HEK293T (cell line): ENCODE data around the gene LILRA2.
"Not testable (repeated sequence)": the region's sequence is repeated elsewhere in the genome, so short reads cannot be mapped to it uniquely, and the experiment has no call there.

Source experiments
- CTCF ChIA-PET: fragments of 350-600 bp; formaldehyde crosslinking; extraction: SDS; loops from one replicate; lab custom pipeline; 2021; ENCODE audit warnings: antibody characterized with exemption, inconsistent platforms; lab: Yijun Ruan, JAX
- POLR2A ChIA-PET: fragments of 350-600 bp; formaldehyde crosslinking; extraction: SDS; loops from one replicate; lab custom pipeline; 2020; ENCODE audit warnings: antibody characterized with exemption, inconsistent platforms; lab: Yijun Ruan, JAX
- DNase-seq: peaks from one replicate; pipeline ENCODE4 v3.0.0; 2012; ENCODE audit warnings: mixed read lengths; ENCODE audit errors: extremely low spot score
- ARNT ChIP-seq: fragments of 450-650 bp; IDR thresholded peaks from 2 replicates; pipeline ENCODE4 v1.6.1; 2017; ENCODE audit warnings: mild to moderate bottlenecking
- BHLHE40 ChIP-seq: fragments of 450-650 bp; IDR thresholded peaks from 2 replicates; pipeline ENCODE4 v1.6.1; 2016; ENCODE audit warnings: mild to moderate bottlenecking, moderate library complexity, borderline replicate concordance
- CTBP1 ChIP-seq: fragments of 450-650 bp; IDR thresholded peaks from 2 replicates; pipeline ENCODE4 v1.6.1; 2016; ENCODE audit warnings: borderline replicate concordance
- ELF4 ChIP-seq: fragments of 450-650 bp; IDR thresholded peaks from 2 replicates; pipeline ENCODE4 v1.6.1; 2017; ENCODE audit warnings: antibody characterized with exemption
- FOXA1 ChIP-seq: fragments of 450-650 bp; IDR thresholded peaks from 2 replicates; pipeline ENCODE4 v1.6.1; 2016; ENCODE audit warnings: mild to moderate bottlenecking
- FOXK2 ChIP-seq: fragments of 450-650 bp; IDR thresholded peaks from 2 replicates; pipeline ENCODE4 v1.6.1; 2016; ENCODE audit warnings: mild to moderate bottlenecking
- FOXM1 ChIP-seq: fragments of 450-650 bp; IDR thresholded peaks from 2 replicates; pipeline ENCODE4 v1.6.1; 2017; ENCODE audit warnings: mild to moderate bottlenecking, borderline replicate concordance
- HDGF ChIP-seq: fragments of 450-650 bp; IDR thresholded peaks from 2 replicates; pipeline ENCODE4 v1.6.1; 2017; ENCODE audit warnings: antibody characterized with exemption, borderline replicate concordance
- L3MBTL2 ChIP-seq: fragments of 450-650 bp; conservative IDR thresholded peaks from 2 replicates; pipeline ENCODE4 v1.6.1; 2016; ENCODE audit warnings: mild to moderate bottlenecking
- LEF1 ChIP-seq: fragments of 450-650 bp; IDR thresholded peaks from 2 replicates; pipeline ENCODE4 v1.6.1; 2017; ENCODE audit warnings: mild to moderate bottlenecking, borderline replicate concordance
- NFRKB ChIP-seq: fragments of 450-650 bp; IDR thresholded peaks from 2 replicates; pipeline ENCODE4 v1.6.1; 2016; ENCODE audit warnings: mild to moderate bottlenecking, moderate library complexity
- SP1 ChIP-seq: fragments of 450-650 bp; IDR thresholded peaks from 2 replicates; pipeline ENCODE4 v1.6.1; 2017
- SUZ12 ChIP-seq: fragments of 450-650 bp; IDR thresholded peaks from 2 replicates; pipeline ENCODE4 v1.6.1; 2016; ENCODE audit warnings: mild to moderate bottlenecking
- TARDBP ChIP-seq: fragments of 450-650 bp; IDR thresholded peaks from 2 replicates; pipeline ENCODE4 v1.6.1; 2016
- ZNF384 ChIP-seq: fragments of 450-650 bp; IDR thresholded peaks from 2 replicates; pipeline ENCODE4 v1.6.1; 2016
- TF ChIP-seq, protein P1 (sequence below): fragments of 450-650 bp; IDR thresholded peaks from 2 replicates; pipeline ENCODE4 v1.6.1; 2016

LILRA2 gene

DNA sequence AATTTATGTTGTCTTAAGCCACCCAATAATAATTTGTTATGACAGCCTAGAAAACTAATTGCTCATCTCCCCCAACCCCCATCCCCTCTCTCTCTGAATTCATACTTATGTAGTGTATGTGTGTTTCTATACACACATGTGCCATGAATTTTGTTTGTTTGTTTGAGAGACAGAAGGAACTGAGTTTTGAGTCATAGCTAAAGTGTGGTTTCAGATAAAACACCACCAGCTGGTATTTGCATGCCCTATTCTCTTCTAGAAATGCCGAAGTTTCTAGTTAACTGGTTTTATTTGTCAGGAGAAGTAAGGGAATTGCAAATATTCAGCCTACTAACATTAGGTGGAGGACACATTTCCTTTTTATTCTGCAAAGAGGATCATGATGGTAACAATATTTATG lies 17.4 kb upstream of the LILRA2 start:
- no peak for TF ChIP-seq BHLHE40
- TF ChIP-seq ZNF384 = no peak
- TF ChIP-seq SP1 = no peak
- no peak for TF ChIP-seq FOXA1
- TF ChIP-seq CTBP1 = no peak
- TF ChIP-seq TARDBP = no peak
- TF ChIP-seq HDGF = no peak
- no peak for TF ChIP-seq ARNT
- no peak for TF ChIP-seq FOXK2
- TF ChIP-seq, protein P1, sequence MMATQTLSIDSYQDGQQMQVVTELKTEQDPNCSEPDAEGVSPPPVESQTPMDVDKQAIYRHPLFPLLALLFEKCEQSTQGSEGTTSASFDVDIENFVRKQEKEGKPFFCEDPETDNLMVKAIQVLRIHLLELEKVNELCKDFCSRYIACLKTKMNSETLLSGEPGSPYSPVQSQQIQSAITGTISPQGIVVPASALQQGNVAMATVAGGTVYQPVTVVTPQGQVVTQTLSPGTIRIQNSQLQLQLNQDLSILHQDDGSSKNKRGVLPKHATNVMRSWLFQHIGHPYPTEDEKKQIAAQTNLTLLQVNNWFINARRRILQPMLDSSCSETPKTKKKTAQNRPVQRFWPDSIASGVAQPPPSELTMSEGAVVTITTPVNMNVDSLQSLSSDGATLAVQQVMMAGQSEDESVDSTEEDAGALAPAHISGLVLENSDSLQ = no peak
- no peak for DNase-seq
- CTCF ChIA-PET = no interaction called here
- POLR2A ChIA-PET = no interaction called here

- DNase-seq = no peak
These were observed 15.3 kb upstream of the LILRA2 start for GRCh38 chr19:54558339-54558738.

DNA sequence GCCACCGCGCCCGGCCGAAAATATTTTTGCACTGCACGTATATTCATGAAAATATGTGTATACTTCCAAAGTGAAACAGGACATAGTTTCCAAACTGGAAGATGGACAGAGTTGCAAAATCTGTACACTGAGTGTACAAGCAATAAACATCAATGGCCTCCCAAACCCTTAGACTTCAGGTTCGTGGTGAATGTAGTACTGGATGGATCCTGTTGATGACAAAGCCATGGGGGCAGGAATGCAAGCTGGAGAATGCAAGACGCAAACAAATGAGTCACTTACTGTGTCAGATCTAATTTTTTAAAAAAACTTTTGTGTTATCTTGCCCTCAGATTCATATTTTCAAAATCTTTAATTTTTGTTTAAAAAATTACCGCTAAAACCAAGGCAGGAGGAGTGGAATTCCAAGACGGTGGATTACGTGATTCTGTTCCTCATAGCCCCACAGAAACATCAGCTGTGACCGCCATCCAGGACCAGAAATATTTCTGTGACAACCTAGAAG lies 12.7 kb upstream of the LILRA2 start:
- POLR2A ChIA-PET = no interaction called here
- CTCF ChIA-PET = no interaction called here
- no peak for DNase-seq
- TF ChIP-seq BHLHE40 (no peak), CTBP1 (no peak), ARNT (no peak), TARDBP (no peak), SP1 (no peak), FOXM1 (no peak), NFRKB (no peak), LEF1 (no peak), ELF4 (no peak)

More at GRCh38 chr19:54558339-54558738, 15.3 kb upstream of the LILRA2 start:
- CTCF ChIA-PET = no interaction called here
- POLR2A ChIA-PET = no interaction called here
- TF ChIP-seq NFRKB (no peak), BHLHE40 (no peak), FOXK2 (no peak), LEF1 (no peak), FOXA1 (no peak), SUZ12 (no peak), TARDBP (no peak), ZNF384 (no peak), CTBP1 (no peak), FOXM1 (no peak), ARNT (no peak), SP1 (no peak), L3MBTL2 (no peak), HDGF (no peak)
- TF ChIP-seq, protein P1 = no peak

DNA sequence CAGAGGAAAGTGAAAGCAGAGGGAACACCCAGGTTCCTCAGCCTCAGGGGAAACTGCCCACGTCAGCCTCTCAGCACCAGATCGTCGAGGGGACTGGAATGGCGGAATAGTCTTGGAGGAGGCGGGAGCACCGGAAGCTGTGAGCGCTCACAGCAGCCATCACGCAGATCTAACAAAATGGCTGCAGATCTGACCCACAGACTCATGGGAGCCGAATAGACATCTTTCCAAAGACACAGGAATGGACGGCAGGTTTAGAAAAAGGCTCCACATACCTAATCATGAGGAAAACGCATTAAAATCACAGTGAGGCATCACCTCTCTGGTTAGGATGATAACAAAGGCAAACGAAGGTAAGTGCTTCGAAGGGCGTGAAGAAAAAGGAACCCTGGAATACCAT lies 11.8 kb upstream of the LILRA2 start:
- TF ChIP-seq CTBP1 (no peak), SUZ12 (no peak), ZNF384 (no peak)
- ChIA-PET POLR2A (no interaction called here), CTCF (no interaction called here)
- DNase-seq = no peak

- CTCF ChIA-PET, POLR2A ChIA-PET, DNase-seq: not testable (repeated sequence)
These were observed 10.4 kb upstream of the LILRA2 start for GRCh38 chr19:54563206-54563605.

DNA sequence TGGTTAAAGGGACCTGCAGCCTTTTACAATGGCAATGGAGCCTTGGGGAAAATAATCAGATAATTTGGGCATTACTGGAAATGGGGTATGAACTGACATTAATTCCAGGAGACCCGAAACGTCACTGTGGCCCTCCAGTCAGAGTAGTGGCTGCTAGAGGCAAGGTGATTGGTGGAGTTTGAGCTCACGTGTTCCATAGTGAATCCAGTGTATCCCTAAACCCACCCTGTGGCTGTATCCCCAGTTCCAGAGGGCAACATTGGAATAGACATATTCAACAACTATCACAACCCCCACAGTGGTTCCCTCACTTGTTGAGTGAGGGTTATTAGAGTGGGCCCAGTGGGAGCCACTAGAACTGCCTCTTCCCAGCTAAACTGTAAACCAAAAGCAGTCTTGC lies 3.3 kb upstream of the LILRA2 start:
- no peak for TF ChIP-seq LEF1
- no peak for TF ChIP-seq FOXK2
- no peak for TF ChIP-seq L3MBTL2
- TF ChIP-seq ELF4 = no peak
- TF ChIP-seq HDGF = no peak
- TF ChIP-seq NFRKB = no peak
- TF ChIP-seq ZNF384 = no peak
- no peak for TF ChIP-seq FOXM1
- TF ChIP-seq, protein P1 = no peak
- no peak for TF ChIP-seq CTBP1
- no peak for TF ChIP-seq SP1
- TF ChIP-seq TARDBP = no peak
- TF ChIP-seq BHLHE40 = no peak
- TF ChIP-seq FOXA1 = no peak
- no peak for TF ChIP-seq SUZ12
- no peak for TF ChIP-seq ARNT
- POLR2A ChIA-PET = no interaction called here
- DNase-seq = no peak
- CTCF ChIA-PET = no interaction called here

DNA sequence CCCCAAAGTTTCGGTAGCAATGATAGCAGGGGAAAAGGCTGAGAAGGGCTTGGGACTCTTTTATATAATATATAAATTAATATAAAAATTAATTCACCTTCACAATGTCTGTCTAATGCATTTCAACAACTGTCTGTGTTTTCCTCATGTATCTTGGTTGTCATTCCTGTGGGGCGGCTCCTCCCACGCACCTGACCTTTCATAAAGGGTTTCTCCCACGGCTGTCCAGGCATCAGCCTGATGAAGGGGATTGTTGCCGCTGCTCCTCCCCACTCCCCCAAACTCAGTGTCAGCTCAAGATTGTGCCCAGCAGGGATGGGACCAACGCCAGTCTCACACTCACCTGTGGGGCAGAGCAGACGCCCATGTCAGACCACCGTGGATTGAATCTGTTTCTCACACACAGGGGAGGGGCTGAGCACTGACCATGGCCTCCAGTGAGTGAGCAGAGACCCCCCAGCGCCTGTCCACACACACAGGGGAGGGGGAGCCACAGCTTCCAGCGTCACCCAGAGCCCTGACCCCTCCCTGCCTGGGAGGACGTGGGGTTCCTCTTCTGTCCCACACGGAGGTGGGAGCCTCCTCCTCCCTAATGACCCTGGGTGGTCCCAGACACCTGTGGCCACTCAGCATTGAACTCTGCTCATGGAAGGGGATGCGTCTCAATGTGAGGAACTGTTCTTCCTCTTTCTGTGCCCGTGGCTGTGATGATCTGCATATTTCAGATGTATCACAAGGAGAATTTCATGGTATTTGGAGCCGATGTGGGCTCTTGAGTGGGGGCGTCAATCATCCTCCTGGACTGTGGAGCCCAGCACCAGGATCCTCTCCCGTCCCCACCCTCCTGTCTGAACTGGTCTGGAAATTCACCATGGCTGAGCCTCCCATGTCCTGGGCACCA lies 1.6 kb upstream of the LILRA2 start:
- DNase-seq, POLR2A ChIA-PET, CTCF ChIA-PET: not testable (repeated sequence)
